DMS114 treated with DMSO at 0.1 percent for 48 hours (cell line): ENCODE measurements around the gene CDRT4.

Source experiments
- DNase-seq: peaks from one replicate; lab custom pipeline; 2025; ENCODE audit not compliant: unreplicated experiment; lab: John Stamatoyannopoulos, UW

The CDRT4 gene

DNA sequence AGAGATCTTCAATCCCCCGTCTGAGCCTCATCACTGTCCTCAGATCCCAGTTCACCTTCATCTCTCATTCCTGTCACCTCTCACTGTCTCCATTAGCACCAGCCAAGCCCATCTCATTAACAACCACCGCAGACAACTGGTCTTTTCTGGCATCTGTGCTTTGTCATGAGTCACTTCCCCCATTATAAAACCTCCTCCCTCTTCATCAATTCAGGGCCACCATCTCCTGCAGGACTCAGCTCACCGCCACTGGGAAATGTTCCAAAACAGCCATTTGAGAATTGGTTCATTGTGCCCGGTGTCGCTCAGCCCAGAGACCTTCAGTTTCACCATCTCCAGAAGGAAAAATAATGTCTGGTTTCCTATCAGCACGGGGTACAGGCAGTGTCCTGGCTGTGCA, 69.1 kb downstream of the CDRT4 start:
- no peak for DNase-seq

DNA sequence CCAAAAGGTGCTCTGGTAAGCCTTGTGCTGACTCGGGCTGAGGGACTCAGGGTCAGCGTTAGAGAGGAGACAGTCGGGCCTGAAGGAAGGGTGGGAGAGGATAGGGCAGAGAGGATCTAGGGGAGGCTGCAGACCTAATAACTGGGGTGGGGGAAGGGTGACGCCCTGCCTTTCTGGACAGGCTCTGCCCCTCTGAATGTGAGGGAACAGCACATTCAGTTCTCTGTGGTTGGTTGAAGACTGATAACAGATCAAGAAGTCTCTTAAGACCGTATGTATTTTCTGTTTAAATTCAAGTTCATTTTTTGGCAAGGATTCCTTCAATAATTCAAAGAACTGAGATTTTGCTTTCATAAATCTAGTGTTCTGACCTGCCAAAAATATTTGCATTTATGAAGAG, 69.8 kb downstream of the CDRT4 start:
- no peak for DNase-seq

DNA sequence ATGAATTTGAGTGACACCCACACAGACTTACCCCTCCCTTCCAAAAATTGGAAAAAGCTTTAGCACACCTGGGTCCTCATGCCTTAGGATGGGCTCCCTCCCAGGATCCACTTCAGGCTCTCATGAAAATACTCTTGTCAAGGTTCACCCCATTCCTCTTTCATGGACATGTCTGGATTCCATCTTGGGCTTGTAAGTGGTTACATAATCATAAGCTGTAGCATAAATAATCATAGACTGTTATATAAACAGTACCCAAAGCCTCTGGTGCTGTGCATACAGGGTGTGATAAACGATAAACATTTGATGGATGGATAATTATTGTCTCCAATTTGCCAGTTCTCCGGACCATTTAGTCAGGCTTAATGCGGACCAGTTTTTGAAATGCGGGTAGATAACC, 72.3 kb downstream of the CDRT4 start:
- DNase-seq, result no peak

DNA sequence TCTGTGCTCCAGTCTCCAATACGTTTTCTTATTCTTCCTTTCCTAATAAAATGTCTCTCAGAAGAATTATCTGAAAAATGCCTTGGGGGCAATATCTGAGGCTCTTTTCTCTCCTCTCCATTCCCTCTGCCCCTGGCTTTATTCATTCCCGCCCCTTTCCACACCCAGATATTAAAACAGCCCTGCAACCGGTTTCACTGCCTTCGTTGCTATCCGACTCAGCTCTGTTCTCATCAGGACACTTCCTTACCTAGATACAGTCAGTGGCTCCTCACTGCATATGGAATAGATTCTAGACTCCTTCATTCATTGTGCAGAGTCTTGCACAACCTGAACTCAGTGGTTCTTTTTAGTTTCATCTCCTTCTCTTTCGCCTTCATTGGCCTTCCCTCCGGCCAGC, 74.0 kb downstream of the CDRT4 start:
- no peak for DNase-seq

DNA sequence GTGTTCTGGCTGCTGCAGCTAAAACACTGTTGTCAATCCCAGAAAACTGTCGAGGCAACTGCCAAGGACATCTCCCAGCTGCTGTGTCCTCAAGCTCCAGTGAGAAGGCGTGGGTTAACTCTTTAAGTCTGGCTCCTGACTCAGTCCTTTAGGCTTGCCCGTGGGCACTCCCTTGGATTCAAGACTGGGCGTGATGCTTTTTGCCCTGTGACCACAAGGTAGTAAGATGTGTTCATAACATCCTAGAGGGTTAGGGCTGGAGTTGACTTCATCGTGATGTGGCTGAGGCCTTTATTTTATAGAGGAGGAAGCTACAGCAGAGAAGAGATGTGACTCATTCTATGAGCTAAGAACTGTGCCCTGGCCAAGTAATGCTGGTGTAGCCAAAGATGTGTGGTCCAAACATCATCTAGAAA, 75.1 kb downstream of the CDRT4 start:
- no peak for DNase-seq

DNA sequence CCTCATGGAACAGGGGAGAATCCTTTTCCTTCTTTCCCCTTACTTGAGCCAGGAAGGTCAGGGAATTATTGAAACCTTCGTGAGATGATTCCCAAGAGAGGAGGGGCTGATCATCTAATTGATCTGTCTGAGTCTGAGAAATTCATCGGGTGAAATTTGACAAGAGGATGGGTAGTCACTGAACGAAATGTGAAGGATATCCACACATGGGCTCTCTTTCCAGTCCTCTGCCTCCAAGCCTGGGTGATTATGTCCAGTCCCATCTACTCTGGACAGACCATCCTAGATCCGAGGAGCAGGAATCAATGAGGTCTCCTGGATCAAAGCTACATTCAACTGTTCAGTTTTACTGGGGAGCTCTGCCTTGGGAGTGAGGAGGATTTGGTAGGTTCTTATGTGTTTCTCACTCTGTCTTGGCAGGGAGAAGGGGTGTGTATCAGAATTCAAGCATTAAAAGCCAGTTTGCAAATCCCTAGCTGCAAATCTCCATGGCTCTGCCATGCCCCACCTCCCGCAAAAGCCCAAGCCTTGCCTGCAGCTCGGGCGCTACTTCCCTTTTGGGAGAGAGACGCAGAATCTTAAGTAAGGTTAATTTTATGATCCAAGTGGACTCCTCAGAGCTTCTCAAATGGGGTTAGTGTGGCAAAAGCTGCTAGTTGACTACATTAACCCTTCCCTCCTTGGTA, 78.9 kb downstream of the CDRT4 start:
- DNase-seq, result no peak

DNA sequence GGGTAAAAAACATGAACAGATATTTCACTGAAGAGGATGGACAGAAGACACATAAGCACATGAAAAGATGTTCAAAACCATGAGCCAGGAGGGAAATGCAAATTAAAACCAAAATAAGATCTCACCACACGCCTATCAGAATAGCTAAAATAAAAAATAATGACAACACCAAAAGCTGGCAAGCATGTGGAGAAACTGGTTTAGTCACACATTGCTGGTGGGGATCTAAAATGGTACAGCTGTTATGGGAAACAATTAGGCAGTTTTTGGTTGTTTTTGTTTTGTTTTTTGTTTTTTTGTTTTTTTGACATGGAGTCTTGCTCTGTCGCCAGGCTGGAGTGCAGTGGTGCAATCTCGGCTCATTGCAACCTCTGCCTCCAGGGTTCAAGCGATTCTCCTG, 81.3 kb downstream of the CDRT4 start:
- DNase-seq, result no peak
